Measurements from ENCODE around the gene THAP5. TPM values are rescaled to one million over a fixed set of nuclear protein-coding genes. Genes with fewer than 3 reads are reported as not detected.

THAP5 gene
- total RNA-seq, 4 donors from 2014 or later = 22.5 to 36.0 (median 25.6) TPM

DNA sequence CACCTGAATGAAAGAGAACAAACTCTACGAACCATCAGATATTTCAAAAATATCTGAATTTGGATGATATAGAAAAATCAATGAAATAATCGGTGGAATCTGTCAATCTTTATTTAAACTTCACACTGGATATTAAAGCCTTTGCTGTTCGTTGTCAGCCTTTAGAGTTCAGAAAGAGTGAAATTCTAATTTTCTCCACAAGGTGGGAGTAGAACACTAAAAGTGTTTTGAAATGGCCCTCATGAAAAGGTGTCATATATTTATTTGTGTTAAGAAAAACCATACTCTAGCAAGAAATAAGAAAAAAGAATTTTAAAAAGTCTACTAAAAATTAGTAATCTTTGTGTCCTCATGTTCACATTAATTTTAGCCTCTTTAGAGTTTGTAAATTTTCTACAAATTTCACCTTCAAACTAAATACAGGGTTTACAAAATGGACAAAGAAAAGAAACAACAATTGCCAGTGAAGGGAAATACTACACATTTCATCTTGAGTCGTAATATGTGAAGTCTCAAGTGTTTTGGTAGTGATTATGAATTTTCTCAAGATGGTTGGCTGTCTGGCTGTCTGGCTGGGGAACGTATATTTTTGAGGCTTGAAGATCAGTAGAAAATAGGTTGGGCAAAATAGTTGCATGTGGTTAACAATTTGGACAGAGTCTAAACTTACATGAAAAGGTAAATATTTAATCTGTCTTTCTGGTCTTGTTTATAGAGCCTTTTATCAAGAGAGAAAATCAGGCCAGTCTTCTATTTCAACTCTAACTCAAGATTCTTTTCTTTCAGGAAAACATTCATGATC lies 43.8 kb upstream of the THAP5 start:
- H3K4me3 ChIP-seq = no peak overlapping the region
- DNase-seq (no peak), ATAC-seq (peak in 1 of 2 donors; percentile 30)
- in situ Hi-C loops (cut with MboI; ENCODE audit: low sequenced_read_pairs in 4 of 4) (no loop called here), intact Hi-C loops (cut with DNase I; ENCODE audit: low total_unique reads) (no loop called here)
- H3K27me3 ChIP-seq = no peaks in the 10 kb centered on the region
- H3K9me3 ChIP-seq = no peaks in the 10 kb centered on the region
- no peak overlapping the region for H3K27ac ChIP-seq
- H3K4me1 ChIP-seq = no peaks in the 10 kb centered on the region
- H3K36me3 ChIP-seq = no peaks in the 10 kb centered on the region
- TF ChIP-seq POLR2A (IDR thresholded peaks at IDR 0.05) = no peak
- TF ChIP-seq, protein P1, sequence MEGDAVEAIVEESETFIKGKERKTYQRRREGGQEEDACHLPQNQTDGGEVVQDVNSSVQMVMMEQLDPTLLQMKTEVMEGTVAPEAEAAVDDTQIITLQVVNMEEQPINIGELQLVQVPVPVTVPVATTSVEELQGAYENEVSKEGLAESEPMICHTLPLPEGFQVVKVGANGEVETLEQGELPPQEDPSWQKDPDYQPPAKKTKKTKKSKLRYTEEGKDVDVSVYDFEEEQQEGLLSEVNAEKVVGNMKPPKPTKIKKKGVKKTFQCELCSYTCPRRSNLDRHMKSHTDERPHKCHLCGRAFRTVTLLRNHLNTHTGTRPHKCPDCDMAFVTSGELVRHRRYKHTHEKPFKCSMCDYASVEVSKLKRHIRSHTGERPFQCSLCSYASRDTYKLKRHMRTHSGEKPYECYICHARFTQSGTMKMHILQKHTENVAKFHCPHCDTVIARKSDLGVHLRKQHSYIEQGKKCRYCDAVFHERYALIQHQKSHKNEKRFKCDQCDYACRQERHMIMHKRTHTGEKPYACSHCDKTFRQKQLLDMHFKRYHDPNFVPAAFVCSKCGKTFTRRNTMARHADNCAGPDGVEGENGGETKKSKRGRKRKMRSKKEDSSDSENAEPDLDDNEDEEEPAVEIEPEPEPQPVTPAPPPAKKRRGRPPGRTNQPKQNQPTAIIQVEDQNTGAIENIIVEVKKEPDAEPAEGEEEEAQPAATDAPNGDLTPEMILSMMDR (IDR thresholded peaks at IDR 0.05 in 4 of 5, conservative IDR thresholded peaks at IDR 0.05 in 1 of 5) = peak; percentile 27 to 67 (median 46)

DNA sequence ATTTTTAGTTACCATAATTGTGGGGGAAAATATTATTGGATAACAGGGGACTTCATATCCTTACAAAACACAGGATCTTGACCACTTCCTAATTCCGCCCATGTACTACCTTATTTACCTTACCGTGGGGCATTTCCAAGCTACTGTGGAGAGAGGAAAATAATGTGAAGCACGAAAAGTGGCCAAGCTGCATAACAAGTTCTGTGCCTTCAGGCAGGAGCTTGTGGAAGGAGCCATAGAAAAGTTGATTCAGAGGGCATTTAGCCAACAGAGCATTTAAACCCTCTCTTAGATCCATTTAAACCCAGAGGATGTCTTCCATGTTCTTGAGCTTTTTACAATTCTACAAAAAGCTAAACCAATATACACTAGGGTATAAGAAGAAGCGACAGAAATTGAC lies 41.8 kb upstream of the THAP5 start:
- TF ChIP-seq, protein P1 (IDR thresholded peaks at IDR 0.05 in 4 of 5, conservative IDR thresholded peaks at IDR 0.05 in 1 of 5) = no peak
- TF ChIP-seq POLR2A (IDR thresholded peaks at IDR 0.05) = no peak
- in situ Hi-C loops (cut with MboI; ENCODE audit: low sequenced_read_pairs in 4 of 4) (no loop called here), intact Hi-C loops (cut with DNase I; ENCODE audit: low total_unique reads) (no loop called here)
- DNase-seq = no peak
- Histone ChIP-seq H3K4me1 (no peaks in the 10 kb centered on the region), H3K9me3 (no peaks in the 10 kb centered on the region), H3K4me3 (no peak overlapping the region), H3K36me3 (no peaks in the 10 kb centered on the region), H3K27ac (no peak overlapping the region), H3K27me3 (no peaks in the 10 kb centered on the region)
- no peak for ATAC-seq

DNA sequence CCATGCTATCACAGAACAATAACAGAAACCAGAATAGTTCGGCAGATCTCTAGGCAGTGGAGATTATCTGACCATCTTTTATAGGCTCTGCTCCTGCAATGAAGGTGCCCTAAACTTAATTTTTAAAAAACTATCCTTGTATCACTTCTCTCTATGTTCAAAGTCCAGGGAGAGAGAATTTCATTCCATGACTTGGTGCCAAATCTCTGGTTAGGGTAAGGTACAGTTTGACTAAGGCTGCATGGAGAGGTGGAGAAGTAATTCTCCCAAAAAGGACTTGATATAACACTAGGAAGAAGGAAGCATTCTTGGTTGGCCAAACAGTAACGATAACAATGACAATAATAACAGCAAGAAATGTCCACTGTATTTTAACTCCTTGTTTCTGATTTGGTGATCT lies 40.1 kb upstream of the THAP5 start:
- Histone ChIP-seq H3K4me3 (no peak overlapping the region), H3K9me3 (no peaks in the 10 kb centered on the region), H3K27me3 (no peaks in the 10 kb centered on the region), H3K27ac (no peak overlapping the region), H3K36me3 (no peaks in the 10 kb centered on the region), H3K4me1 (no peaks in the 10 kb centered on the region)
- DNase-seq (no peak), ATAC-seq (no peak)
- no peak for TF ChIP-seq POLR2A (IDR thresholded peaks at IDR 0.05)
- TF ChIP-seq, protein P1 (IDR thresholded peaks at IDR 0.05 in 4 of 5, conservative IDR thresholded peaks at IDR 0.05 in 1 of 5) = no peak
- in situ Hi-C loops (cut with MboI; ENCODE audit: low sequenced_read_pairs in 4 of 4) (no loop called here), intact Hi-C loops (cut with DNase I; ENCODE audit: low total_unique reads) (no loop called here)

DNA sequence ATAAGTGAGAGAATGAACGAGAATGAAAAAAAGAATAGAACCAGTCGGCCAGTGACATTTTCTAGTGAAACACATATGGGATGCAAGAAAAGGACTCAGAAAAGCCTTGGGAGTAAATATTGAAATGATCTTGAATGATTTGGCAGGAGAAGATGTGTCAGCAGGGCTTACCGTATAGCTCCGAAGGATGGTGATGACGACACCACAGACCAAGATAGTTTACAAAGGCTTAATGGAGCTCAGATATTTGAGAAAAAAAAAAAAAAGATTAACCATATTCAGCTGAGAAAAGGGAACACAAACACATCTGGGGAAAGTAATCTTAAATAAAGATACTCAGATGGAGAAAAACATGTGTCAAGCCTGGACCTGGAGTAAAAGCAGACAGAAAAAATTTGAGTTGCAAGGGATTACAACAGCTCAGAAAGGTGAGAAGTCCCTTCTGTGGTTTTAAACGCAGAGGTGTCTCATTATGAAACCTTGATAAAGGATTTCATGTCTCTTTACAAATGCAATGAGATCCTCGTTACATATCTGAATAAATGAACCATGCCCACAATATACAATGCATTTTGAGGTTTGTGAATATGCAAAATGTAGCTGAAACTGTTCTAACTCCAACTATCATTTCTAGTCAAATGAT lies 36.2 kb upstream of the THAP5 start:
- Histone ChIP-seq H3K27me3 (no peaks in the 10 kb centered on the region), H3K9me3 (no peaks in the 10 kb centered on the region), H3K4me1 (no peaks in the 10 kb centered on the region), H3K36me3 (no peaks in the 10 kb centered on the region), H3K4me3 (no peak overlapping the region), H3K27ac (no peak overlapping the region)
- DNase-seq (no peak), ATAC-seq (no peak)
- TF ChIP-seq POLR2A (IDR thresholded peaks at IDR 0.05) = no peak
- TF ChIP-seq, protein P1 (IDR thresholded peaks at IDR 0.05 in 4 of 5, conservative IDR thresholded peaks at IDR 0.05 in 1 of 5) = no peak
- intact Hi-C loops (cut with DNase I; ENCODE audit: low total_unique reads) = no loop called here
- in situ Hi-C loops (cut with MboI; ENCODE audit: low sequenced_read_pairs in 4 of 4) = no loop called here
